ENCODE results near the gene ATAD1.
"Not testable (repeated sequence)": the region's sequence is repeated elsewhere in the genome, so short reads cannot be mapped to it uniquely, and the experiment has no call there.

The ATAD1 gene

DNA sequence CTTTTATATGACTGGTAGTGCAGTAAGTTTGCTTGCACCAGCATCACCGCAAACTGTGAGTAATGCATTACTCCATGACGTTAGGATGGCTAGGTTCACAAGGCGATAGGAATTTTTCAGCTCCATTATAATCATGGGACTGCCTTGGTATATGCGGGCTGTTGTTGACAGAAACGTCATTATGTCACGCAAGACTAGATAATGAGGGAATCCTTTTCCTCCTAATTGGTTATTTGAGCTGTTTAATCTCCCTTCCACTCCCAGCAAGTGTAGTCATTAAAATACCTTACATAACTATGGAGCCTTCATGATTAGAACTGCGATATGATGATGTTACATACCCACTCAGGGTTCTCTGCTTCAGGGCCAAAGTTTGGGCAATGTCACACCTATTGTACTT, 28.0 kb upstream of the ATAD1 start:
- DNase-seq (ENCODE audit: low spot score) = no peak

DNA sequence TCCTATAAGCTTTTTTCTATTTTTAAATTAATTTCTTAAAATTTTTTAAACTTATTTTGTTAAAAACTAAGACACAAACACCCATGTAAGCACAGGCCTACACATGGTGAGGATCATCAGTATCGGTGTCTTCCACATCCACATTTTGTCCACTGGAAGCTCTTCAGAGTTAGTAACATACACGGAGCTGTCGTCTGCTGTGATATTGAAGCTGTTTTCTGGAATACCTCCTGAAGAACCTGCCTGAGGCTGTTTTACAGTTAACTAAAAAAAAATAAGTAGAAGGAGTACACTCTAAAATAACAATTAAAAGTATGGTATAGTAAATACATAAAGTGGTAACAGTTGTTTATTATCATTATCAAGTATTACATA, 27.6 kb upstream of the ATAD1 start:
- no peak for DNase-seq (ENCODE audit: low spot score)

DNA sequence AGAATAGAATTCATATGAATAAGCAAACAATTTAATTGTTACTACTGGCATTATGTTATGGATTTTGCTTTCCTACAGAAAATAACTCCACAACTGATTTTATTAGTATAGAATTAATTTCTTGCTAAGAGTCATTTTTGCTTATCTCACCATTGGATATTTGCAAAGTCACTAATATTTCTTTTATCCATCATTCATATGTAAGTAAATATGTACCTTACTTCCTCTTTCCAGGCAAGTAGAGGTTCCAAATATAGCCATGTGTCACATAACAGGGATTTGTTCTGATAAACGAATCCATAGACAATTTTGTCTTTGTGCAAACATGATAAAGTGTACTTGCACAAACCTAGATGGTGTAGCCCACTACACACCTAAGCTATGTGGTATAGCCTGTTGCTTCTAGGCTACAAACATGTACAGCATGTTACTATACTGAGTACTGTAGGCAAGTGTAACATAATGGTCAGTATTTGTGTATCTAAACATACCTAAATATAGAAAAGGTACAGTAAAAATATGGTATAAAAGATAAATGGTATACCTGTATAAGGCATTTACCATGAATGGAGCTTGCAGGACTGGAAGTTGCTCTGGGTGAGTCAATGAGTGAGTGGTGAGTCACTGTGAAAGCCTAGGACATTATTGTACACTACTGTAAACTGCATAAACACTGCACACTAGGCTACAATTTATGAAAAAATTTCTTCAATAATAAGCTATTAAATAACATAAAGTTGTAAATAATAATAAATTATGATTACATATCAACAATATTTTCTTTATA, 27.0 kb upstream of the ATAD1 start:
- DNase-seq (ENCODE audit: low spot score) = no peak

DNA sequence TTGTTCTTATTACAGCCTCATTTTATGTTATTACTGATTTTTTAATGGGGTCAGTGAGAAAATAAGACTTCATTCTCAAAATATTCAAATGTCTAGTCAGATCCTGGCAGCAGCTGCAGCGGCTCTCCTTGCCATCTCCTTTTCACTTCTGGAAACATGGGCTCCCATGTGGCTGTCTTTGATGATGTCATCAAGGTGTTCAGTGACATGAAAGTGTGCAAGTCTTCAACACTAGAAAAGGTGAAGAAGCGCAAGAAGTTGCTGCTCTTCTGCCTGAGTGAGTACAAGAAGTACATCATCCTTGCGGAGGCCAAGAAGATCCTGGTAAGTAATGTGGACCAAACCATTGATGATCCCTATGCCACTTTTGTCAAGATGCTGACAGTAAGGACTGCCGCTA, 25.7 kb upstream of the ATAD1 start:
- no peak for DNase-seq (ENCODE audit: low spot score)

DNA sequence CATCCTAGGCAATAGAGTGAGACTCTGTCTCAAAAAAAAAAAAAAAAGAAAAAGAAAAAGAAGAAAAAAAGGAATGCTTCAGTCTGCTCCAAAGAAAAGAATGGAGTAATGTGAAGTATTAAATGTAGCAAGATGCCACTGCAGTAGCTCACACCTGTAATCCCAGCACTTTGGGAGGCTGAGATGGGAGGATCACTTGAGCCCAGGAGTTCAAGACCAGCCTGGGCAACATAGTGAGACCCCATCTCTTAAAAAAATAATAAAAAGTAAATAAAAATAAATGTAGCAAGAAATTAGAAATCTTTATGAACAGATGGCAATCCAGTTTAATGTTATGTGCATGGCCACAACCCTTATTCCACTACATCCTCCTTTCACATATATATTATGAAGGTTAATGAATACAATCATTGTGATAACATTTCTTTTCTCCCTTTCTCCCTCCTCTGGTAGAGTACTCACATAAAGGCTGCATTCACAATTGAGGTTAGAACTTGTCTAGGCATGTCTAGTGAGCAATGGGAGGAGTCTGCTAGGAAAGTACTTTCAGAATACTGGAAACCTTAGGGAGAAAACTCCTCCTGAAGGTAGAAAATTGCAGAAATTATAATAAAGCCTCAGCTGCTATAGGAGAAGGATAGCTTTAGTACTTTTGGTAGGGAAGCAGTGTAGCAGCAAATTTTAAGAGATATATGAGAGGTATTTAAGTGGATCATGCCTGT, 24.9 kb upstream of the ATAD1 start:
- peak; percentile 44 for DNase-seq (ENCODE audit: low spot score)

DNA sequence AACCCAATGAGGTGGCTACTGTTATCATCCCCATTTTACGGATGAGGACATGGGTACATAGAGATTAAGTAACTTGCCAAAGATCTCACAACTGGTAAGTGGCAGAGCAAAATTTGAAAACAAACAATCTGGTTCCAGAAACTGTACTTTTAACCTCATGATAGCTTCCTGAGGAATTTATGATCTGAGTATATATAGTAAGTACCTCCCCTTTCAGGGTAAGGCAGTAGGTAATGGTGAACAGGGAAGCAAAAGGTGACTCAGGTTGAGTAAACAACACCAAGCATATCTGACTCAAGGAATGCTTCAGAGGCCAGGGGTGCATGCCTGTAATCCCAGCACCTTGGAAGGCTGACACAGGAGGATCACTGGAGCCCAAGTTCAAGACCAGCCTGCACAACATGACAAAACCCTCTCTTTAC, 24.2 kb upstream of the ATAD1 start:
- no peak for DNase-seq (ENCODE audit: low spot score)

DNA sequence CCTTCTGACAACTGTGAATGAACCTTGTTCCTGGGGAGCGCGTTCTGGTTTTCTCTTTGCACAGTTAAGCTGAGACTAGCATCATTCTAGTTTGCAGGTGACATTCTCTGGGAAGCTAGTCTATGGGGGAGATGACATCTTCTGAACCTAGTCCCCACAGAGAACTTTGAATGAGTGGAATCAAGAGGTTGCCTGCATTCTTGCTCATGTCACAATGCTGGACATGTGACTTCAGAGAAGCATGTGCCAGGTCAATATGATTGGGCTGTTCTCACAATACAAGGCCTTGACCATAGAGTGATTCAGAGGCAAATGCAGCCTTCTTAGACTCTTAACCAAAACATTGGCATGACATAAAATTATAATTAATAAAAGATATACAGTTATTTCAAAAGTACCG, 23.2 kb upstream of the ATAD1 start:
- no peak for DNase-seq (ENCODE audit: low spot score)

DNA sequence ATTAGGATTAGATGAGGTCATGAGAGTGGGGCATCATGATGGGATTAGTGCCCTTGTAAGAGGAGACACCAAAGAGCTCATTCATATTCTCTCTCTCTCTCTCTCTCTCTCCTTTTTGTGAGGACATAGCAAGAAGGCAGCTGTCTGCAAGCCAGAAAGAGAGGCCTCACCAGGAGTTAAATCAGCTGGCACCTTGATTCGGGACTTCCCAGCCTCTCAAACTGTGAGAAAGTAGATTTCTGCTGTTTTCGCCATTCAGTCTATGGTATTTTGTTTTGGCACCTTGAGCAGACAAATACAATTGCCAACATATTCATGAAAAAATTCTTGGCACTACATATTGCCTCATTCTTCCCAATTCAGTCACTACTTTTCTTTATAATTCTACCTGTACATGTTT, 20.6 kb upstream of the ATAD1 start:
- no peak for DNase-seq (ENCODE audit: low spot score)

DNA sequence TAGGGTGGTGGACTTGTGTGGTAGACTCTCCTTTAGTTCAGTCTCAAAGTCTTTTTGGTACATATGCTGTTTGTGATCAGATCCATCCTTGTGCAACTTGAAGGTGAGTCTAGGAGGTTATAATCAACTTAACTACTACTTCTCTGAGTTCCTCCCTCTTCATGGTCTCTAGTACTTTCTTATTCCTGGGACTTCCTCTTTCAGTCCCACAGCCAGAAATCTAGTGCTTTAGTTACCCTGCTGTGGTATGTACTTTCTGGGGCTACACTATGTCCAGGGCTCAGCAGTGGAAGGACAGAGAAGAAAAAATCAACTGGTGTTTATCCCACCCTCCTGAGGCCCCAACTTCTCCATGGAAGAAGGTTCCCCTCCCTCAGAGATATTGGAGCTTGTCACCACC, 19.4 kb upstream of the ATAD1 start:
- DNase-seq (ENCODE audit: low spot score) = no peak

DNA sequence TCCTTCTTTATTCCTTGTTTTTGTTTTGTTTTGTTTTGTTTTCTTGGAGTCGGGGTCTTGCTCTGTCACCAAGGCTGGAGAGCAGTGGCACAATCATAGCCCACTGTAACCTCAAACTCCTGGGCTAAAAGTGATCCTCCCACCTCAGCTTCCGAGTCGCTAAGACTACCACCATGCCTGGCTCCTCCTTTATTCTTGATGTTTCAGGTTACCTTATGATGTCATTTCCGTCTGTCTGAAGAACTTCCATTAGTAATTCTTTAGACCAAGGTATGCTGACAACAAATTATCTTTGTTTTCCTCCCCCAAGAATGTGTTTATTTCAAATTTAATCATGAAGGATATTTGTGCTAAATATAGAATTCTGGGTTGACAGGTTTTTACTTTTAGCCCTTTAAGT, 18.1 kb upstream of the ATAD1 start:
- no peak for DNase-seq (ENCODE audit: low spot score)

DNA sequence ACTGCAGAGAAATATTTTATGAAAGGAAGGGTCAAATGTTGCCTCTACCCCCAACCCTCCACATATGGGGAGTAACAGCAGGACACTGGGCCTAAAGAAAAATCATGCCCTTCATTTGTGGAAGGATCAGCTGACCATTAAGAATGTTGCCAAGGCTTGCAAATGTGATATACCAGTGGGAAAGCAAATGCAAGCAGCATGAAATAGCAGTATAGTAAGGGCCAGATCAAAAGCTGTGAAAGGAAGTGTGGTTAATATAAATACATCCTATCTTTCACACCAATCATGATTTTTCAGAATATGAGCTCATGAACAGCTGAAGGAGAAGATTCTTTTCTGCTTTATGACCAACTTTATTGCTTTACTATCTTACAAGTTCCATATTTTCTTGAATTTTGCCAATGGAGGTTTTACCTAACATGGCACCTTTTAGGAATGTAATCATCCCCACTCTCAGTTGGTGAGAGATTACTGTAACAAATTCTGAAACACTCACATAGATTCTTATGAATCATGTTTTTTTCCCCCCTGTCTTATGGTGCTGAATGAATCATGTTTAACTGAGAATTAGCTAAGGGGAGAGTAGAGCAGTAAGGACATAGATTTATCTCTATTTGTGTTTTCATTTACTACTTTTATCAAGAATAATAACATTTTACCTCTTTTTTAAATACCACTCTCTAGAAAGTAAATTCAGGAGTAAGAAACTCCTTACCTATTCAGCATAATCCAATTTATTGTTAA, 12.1 kb upstream of the ATAD1 start:
- DNase-seq (ENCODE audit: low spot score) = no peak

DNA sequence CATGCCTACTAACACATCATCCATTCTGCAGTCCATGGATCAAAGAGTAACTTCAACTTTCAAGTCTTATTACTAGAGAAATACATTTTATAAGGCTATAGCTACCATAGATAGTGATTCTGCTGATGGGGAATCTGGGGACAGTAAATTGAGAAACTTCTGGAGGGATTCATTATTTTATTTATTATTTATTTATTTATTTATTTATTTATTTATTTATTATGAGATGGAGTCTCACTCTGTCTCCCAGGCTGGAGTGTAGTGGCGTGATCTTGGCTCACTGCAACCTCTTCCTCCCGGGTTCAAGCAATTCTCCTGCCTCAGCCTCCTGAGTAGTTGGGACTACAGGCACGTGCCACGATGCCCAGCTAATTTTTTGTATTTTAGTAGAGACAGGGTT, 11.0 kb upstream of the ATAD1 start:
- DNase-seq (ENCODE audit: low spot score) = not testable (repeated sequence)

DNA sequence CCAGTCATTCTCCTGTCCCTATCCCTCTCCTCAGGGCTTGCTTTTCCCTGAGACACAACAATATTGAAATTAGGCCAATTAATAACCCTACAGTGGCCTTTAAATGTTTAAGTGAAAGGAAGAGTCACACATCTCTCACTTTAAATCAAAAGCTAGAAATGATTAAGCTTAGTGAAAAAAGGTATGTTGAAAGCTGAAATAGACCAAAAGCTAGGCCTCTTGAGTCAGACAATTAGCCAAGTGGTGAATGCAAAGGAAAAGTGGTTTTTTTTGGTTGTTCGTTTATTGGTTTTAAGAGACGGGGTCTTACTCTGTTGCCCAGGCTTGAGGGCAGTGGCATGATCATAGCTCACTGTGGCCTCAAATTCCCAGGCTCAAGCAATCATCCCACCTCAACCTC, 9.7 kb upstream of the ATAD1 start:
- no peak for DNase-seq (ENCODE audit: low spot score)

DNA sequence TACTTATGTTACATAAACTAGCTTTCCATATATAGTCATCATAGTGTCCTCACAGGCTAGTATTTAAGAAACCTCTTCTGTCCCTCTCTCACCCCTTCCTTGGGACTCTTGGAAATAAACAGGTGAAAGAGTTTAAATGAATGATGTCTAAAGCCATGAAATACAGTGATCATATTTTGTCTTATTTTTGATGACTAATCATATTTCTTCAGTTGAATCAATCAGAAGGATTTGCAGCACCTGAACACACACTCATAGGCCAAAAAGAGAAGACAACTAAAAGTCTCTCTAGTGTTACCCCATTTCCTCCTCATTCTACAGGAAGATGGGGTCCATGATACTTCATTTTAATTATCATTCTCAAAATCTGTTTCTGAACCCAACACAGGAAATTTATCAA, 8.6 kb upstream of the ATAD1 start:
- no peak for DNase-seq (ENCODE audit: low spot score)

DNA sequence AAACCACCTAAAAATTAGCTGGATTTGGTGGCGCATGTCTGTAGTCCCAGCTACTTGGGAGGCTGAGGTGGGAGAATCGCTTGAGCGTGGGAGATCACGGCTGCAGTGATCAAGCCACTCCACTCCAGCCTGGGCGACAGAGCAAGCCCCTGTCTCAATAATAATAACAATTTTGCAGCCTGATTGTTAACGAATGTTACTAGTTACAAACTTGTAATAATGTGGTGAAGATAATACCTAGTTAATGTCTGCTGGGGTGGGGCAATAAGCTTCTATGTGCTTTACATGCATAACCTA, 1.2 kb upstream of the ATAD1 start:
- no peak for DNase-seq (ENCODE audit: low spot score)

DNA sequence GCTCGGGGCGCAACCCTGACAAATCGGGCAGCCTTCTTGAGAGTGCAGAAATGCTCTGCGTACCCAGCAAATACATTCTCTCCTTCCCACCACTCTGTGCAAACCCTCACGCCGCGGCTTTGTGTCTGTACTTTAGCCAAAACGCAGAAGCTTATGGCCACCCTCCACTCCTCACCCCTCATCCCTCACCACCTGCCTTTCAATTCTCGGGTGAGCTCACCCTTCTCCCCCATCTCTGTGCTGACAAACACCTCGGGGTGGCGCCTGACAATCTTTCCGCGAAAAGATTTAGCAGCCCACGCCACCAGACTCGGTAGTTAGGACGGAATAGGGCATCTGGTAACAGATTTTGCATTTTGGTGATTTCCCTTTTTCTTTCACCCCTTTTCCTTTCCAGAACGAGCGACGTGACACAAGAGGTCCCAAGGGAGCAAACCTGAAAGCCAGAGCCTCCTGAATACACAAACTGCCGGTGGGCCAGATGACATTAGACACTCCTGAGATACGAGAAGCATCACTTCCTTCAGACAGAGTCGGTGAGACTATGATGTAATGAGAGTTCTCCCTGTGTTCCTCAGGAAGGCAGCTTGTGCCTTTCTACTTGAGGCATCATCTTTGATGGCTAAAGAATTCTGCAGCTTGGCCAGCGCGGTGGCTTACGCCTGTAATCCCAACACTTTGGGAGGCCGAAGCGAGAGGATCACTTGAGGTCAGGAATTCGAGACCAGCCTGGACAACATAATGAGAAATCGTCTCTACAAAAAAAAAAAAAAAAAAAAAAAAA, 671 bp upstream of the ATAD1 start:
- DNase-seq (ENCODE audit: low spot score) = peak; percentile 28

DNA sequence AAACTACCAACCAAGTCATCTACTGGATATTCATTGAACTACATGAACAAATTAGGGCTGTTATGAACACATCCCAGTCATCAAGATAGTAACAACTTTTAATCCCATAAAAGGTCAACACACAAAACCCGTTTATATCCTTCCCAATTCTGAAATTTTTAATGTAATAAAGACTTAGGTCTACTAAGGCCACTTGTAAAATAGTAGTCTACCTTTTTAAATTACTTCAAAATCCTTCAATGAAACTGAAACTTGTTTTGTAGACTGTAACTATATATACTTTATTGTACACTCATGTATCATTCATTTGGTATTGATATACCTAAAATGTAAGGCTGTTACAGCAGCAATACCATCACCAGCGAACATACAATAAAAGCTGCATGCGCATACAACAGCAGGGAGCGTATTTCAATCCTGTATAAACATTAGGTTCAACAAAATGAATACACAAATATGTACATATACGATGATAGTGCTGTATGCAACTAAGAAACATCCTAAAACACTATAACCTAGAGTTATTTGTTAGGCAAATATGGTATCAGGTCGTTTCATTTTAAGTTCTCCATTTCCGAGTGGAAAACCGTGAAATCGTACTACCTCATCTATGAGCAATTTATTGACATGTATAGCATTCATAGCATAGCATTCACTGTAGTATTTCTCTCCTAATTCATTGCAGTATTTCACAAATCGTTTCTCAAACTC, 973 bp downstream of the ATAD1 start:
- DNase-seq (ENCODE audit: low spot score) = no peak

DNA sequence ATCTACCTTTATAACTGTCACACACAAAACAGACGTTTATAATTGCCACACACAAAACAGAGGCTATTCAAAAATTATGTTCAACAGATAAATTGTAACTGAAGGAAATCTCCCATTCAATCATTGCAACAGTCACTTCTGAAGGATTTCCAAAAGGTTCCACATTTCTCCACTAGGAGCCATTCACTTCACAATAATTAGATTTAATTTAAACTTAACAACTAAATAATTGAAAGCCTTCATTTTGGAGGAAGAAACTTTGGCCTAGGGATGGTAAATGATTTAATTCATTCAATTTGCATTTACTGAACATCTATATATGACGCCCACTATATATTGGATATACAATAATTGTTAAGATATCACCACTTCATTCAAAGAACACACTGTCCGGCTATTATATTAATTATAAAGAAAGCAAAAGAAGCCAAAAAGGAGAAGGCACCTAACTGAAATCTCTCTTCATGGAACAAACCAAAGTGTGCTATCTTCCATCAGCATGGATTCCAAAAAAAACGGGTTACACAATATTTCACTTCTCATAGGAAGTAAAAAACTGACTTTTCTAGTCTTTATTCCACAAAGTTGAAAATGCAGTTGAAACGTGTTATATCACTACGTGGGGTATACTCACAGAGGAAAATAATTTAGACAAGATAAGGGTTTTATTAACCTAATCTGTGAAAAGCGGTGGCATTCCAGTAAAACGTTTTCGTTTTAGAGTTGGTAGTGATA, 1.7 kb downstream of the ATAD1 start:
- no peak for DNase-seq (ENCODE audit: low spot score)

DNA sequence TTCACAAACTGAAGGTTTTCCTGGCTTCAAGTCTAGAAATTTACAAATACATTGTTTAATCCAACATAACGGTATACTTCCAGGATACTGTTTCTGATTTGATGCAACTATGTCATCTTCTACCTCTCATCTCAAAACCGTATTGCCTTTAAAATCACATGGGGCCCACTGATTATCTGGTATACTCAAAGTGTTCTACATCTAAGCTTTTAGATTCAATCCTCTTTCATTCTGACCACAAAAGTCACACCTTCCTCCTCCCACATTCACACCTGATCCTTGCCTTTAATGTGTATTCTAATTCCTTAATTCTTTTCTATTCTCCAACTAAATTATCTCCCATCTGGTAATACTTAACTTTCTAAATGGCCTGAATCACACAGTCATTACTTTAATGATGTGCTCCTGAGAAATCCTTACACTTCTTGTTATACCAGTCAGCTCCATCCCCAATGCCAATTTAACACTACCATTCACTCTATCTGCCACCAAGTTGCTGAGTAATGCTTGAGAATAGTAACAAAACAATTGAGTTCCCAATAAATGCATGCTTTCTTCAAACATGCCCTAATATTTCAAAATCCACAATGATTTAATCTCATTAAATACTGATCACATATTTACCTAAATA, 13.0 kb downstream of the ATAD1 start:
- no peak for DNase-seq (ENCODE audit: low spot score)

DNA sequence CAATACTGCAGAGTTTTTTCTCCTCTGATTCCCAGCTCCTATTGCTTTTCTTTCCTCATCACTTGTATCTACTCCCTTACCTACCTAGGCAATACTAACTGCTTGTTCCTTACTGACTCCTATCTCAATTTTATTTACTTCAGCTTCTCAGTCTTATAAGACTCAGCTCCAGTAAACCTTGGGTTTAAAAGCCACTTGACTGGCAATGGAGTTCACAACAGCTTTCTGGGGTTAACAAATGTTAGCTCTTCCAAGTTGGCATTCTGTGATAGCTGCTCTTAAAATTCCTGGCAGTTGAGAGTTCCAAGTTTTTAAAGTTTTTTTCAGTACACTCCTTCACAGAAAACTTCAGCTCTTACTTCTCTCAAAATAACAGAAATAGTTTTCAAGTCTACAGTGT, 14.2 kb downstream of the ATAD1 start:
- DNase-seq (ENCODE audit: low spot score) = no peak

DNA sequence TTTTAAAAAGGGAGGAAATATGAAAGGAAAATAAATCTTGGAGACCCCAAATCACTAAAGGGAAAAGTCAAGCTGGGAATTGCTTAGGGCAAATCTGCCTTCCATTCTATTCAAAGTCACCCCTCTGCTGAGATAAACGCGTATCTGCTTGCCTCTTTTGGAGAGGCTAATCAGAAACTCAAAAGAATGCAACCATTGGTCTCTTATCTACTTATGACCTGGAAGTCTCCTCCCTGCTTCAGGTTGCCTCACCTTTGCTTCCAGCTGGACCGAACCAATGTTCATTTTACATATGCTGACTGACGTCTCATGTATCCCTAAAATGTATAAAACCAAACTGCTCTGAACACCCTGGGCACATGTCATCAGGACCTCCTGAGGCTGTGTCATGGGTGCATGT, 14.7 kb downstream of the ATAD1 start:
- DNase-seq (ENCODE audit: low spot score) = no peak

Data from AG20443 (cell line).